ENCODE results near the gene MT1F.

The MT1F gene

GRCh38 chr16:56625140-56625942, 32.4 kb upstream of the MT1F start, which contains the start of gene MT1E:
TSS of gene MT1E (plus strand) at chr16:56625781. CDS start at chr16:56625852, 71 bp downstream.
- TF ChIP-seq EZH2phosphoT487 (conservative IDR thresholded peaks at IDR 0.05; ENCODE audit: low read length) (no peak), CTCF (IDR thresholded peaks at IDR 0.05; ENCODE audit: insufficient read depth, low read length, poor library complexity, severe bottlenecking) (no peak)
- Histone ChIP-seq H3K27me3 (ENCODE audit: low read length) (no peaks in the 10 kb centered on the region), H3F3A (ENCODE audit: insufficient read depth) (no peaks in the 10 kb centered on the region), H3K9me2 (replicated peaks; ENCODE audit: insufficient read depth, low read length) (no peaks in the 10 kb centered on the region), H3K9me3 (ENCODE audit: insufficient read depth, low read length) (no peaks in the 10 kb centered on the region), H3K27ac (ENCODE audit: low read depth, low read length) (no peak within 1 kb of the TSS), H4K20me1 (ENCODE audit: low read depth, low read length) (no peaks in the 10 kb centered on the region), H3K4me2 (ENCODE audit: low read depth, low read length, poor library complexity, severe bottlenecking) (no peak within 1 kb of the TSS), H3K79me2 (ENCODE audit: insufficient read depth, low read length) (no peaks in the 10 kb centered on the region), H3K4me3 (ENCODE audit: insufficient read depth, low read length, poor library complexity, severe bottlenecking) (no peak within 1 kb of the TSS), H3K36me3 (ENCODE audit: low read length) (no peaks in the 10 kb centered on the region), H2AFZ (ENCODE audit: low read depth, low read length, severe bottlenecking) (no peak within 1 kb of the TSS), H3K9ac (ENCODE audit: low read length) (no peak within 1 kb of the TSS)

DNA sequence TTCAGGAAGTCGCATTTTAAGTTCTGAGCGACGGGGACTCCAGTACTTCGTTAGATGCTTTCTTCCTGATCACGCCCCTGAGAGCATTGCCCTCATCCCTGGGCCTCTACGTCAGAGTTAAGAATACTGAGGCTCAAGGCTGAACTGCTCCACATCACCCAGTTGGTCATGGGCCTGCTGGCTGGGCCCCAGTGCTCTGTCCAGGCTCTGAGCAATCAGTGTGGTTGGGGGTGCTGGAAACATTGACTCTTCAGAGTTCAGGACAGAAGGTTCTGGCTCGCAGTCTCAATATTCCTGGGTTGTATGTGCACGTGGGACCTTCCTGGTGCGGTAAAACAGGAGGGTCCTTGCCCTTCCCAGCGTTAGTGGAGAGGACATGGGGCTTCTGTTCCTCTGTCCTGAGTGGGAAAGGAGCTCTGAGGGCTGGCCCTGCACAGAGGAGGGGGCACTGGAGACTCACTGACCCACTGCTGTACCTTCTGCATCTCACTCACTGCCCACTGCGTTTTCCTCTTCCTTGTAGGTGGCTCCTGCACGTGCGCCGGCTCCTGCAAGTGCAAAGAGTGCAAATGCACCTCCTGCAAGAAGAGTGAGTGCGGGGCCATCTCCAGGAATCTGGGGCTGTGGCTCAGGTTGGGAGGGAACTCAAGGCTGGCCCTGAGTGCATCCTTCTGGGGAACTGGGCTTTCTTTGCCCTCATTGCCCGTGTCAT, 31.7 kb upstream of the MT1F start:
- no peaks in the 10 kb centered on the region for H4K20me1 ChIP-seq (ENCODE audit: low read depth, low read length)
- H2AFZ ChIP-seq (ENCODE audit: low read depth, low read length, severe bottlenecking) = no peak overlapping the region
- no peaks in the 10 kb centered on the region for H3K9me2 ChIP-seq (replicated peaks; ENCODE audit: insufficient read depth, low read length)
- H3K36me3 ChIP-seq (ENCODE audit: low read length) = no peaks in the 10 kb centered on the region
- no peaks in the 10 kb centered on the region for H3K9me3 ChIP-seq (ENCODE audit: insufficient read depth, low read length)
- no peak overlapping the region for H3K4me2 ChIP-seq (ENCODE audit: low read depth, low read length, poor library complexity, severe bottlenecking)
- TF ChIP-seq CTCF (IDR thresholded peaks at IDR 0.05; ENCODE audit: insufficient read depth, low read length, poor library complexity, severe bottlenecking) = no peak
- TF ChIP-seq EZH2phosphoT487 (conservative IDR thresholded peaks at IDR 0.05; ENCODE audit: low read length) = no peak
- no peaks in the 10 kb centered on the region for H3K27me3 ChIP-seq (ENCODE audit: low read length)
- no peak overlapping the region for H3K27ac ChIP-seq (ENCODE audit: low read depth, low read length)
- no peaks in the 10 kb centered on the region for H3F3A ChIP-seq (ENCODE audit: insufficient read depth)
- H3K4me3 ChIP-seq (ENCODE audit: insufficient read depth, low read length, poor library complexity, severe bottlenecking) = no peak overlapping the region
- no peak overlapping the region for H3K9ac ChIP-seq (ENCODE audit: low read length)
- no peaks in the 10 kb centered on the region for H3K79me2 ChIP-seq (ENCODE audit: insufficient read depth, low read length)

- H3K9me2 ChIP-seq (replicated peaks; ENCODE audit: insufficient read depth, low read length) = no peaks in the 10 kb centered on the region
- H3K36me3 ChIP-seq (ENCODE audit: low read length) = no peaks in the 10 kb centered on the region
- H3F3A ChIP-seq (ENCODE audit: insufficient read depth) = no peaks in the 10 kb centered on the region
- no peak overlapping the region for H2AFZ ChIP-seq (ENCODE audit: low read depth, low read length, severe bottlenecking)
- H3K4me3 ChIP-seq (ENCODE audit: insufficient read depth, low read length, poor library complexity, severe bottlenecking) = no peak overlapping the region
- no peak overlapping the region for H3K9ac ChIP-seq (ENCODE audit: low read length)
- H4K20me1 ChIP-seq (ENCODE audit: low read depth, low read length) = no peaks in the 10 kb centered on the region
- H3K79me2 ChIP-seq (ENCODE audit: insufficient read depth, low read length) = no peaks in the 10 kb centered on the region
- H3K27me3 ChIP-seq (ENCODE audit: low read length) = no peaks in the 10 kb centered on the region
- no peaks in the 10 kb centered on the region for H3K9me3 ChIP-seq (ENCODE audit: insufficient read depth, low read length)
- no peak overlapping the region for H3K4me2 ChIP-seq (ENCODE audit: low read depth, low read length, poor library complexity, severe bottlenecking)
- no peak overlapping the region for H3K27ac ChIP-seq (ENCODE audit: low read depth, low read length)
- TF ChIP-seq CTCF (IDR thresholded peaks at IDR 0.05; ENCODE audit: insufficient read depth, low read length, poor library complexity, severe bottlenecking) (no peak), EZH2phosphoT487 (conservative IDR thresholded peaks at IDR 0.05; ENCODE audit: low read length) (no peak)
Measured at GRCh38 chr16:56626685-56627084, 31.1 kb upstream of the MT1F start.
